ENCODE data around the gene LRRC4C. TPM values are rescaled to one million over a fixed set of nuclear protein-coding genes. Genes with fewer than 3 reads are reported as not detected.

The LRRC4C gene
- total and polyA plus RNA-seq, 4 donors: 0.10 to 0.93 (median 0.30) TPM

DNA sequence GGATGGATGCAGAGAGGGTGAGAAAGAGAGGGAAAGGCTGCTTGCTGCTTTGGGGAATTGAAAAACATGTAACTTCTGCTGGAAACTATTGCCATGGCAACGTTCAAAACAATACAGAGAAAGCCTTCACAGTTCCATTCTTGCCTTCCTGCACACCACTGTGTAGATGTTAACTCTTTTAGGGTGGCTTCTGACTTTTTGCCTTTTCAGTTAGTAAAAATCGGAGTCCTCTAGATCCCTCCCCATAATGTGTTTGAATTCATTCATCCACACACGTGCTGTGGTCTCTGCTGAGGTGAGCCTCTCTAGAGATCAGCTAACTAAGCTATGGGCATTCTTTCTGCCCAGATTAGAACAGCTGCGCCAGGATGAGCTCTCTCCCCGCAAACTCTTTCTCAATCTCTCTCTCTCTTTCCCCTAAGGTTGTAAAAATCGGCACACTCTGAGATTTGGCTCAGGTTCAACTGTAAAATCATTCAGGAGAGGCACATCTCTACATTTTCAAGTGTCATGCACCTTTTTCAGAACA lies 1178.3 kb downstream of the LRRC4C start (continued):
- TF ChIP-seq, protein P1, sequence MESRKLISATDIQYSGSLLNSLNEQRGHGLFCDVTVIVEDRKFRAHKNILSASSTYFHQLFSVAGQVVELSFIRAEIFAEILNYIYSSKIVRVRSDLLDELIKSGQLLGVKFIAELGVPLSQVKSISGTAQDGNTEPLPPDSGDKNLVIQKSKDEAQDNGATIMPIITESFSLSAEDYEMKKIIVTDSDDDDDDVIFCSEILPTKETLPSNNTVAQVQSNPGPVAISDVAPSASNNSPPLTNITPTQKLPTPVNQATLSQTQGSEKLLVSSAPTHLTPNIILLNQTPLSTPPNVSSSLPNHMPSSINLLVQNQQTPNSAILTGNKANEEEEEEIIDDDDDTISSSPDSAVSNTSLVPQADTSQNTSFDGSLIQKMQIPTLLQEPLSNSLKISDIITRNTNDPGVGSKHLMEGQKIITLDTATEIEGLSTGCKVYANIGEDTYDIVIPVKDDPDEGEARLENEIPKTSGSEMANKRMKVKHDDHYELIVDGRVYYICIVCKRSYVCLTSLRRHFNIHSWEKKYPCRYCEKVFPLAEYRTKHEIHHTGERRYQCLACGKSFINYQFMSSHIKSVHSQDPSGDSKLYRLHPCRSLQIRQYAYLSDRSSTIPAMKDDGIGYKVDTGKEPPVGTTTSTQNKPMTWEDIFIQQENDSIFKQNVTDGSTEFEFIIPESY (IDR thresholded peaks at IDR 0.05): no peak
- TF ChIP-seq, protein P2, sequence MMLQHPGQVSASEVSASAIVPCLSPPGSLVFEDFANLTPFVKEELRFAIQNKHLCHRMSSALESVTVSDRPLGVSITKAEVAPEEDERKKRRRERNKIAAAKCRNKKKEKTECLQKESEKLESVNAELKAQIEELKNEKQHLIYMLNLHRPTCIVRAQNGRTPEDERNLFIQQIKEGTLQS (IDR thresholded peaks at IDR 0.05): no peak
- TF ChIP-seq FOXA2 (IDR thresholded peaks at IDR 0.05): no peak

DNA sequence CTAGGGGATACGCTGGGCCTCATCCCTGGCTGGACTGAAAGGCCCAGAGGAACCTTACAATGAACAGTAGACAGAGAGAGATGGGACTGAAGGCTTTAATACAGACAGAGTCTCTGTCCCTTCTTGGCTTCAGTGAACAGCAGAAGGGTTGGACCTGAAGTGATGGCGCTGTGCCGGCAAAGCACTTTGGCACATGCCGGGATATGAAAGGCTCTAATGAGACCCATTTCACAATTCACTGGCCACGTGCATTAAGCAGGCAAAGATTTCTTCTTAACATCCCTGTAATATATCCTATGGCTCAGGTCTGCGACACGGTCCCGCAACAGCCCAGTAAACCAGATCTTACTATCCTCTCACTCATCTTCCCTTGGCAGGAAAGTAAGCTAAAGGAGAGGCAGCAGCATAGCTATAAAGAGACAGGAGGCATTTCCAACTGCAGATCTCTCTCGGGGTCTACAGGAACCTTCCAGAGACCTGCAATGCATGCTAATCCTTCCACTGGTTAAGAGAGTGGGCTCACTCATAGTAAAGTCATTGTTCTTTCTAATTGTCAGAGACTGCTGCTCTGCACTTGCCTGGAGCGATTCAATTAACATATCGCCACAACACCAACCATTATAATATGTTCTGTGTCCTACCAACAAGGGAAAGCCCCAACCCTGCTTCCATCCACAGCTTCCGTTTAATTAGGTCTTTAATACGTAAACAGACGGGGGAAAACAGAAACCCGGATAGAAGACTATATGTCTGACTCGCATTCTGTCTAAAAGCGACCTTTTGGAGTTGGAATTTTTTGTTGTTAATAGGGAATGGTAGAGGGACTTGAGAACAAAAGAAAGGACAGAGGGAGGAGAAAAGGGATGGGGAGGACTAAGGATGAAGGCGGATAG lies 1179.0 kb downstream of the LRRC4C start:
- Histone ChIP-seq H3K36me3 (ENCODE audit: control insufficient read depth in 4 of 4, insufficient read depth in 3 of 4, low read depth in 1 of 4, low read length in 3 of 4) (no peaks in the 10 kb centered on the region), H3K27me3 (ENCODE audit: control insufficient read depth in 4 of 4, insufficient read depth in 4 of 4, low read length in 3 of 4) (no peaks in the 10 kb centered on the region), H3K4me3 (ENCODE audit: low read depth in 1 of 3, low read length in 3 of 3) (no peak overlapping the region), H3K9me3 (ENCODE audit: control insufficient read depth in 4 of 4, low read length in 3 of 4) (no peaks in the 10 kb centered on the region), H3K4me1 (ENCODE audit: control insufficient read depth in 4 of 4, insufficient read depth in 4 of 4, low read length in 3 of 4) (no peaks in the 10 kb centered on the region), H3K27ac (ENCODE audit: low read depth in 1 of 2, low read length in 2 of 2) (no peak overlapping the region), H3K9ac (ENCODE audit: low read depth in 1 of 2, low read length in 2 of 2) (no peak overlapping the region)
- whole genome bisulfite sequencing: 76% methylated on average over 18 of the region's 18 CpGs
- DNase-seq (ENCODE audit: low spot score): no peak
- TF ChIP-seq, protein P3, sequence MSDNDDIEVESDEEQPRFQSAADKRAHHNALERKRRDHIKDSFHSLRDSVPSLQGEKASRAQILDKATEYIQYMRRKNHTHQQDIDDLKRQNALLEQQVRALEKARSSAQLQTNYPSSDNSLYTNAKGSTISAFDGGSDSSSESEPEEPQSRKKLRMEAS (IDR thresholded peaks at IDR 0.05): no peak
- TF ChIP-seq HNF4G (IDR thresholded peaks at IDR 0.05) (no peak), TAF1 (conservative IDR thresholded peaks at IDR 0.05) (no peak), RXRA (IDR thresholded peaks at IDR 0.05) (no peak), JUND (IDR thresholded peaks at IDR 0.05) (no peak), HNF4A (conservative IDR thresholded peaks at IDR 0.05) (no peak), NR2F2 (IDR thresholded peaks at IDR 0.05) (no peak), GABPA (IDR thresholded peaks at IDR 0.05 in 1 of 2, conservative IDR thresholded peaks at IDR 0.05 in 1 of 2) (no peak), FOXA2 (IDR thresholded peaks at IDR 0.05) (no peak), RAD21 (IDR thresholded peaks at IDR 0.05) (no peak), EGR1 (IDR thresholded peaks at IDR 0.05; ENCODE audit: low read depth in 2 of 2) (no peak), YY1 (IDR thresholded peaks at IDR 0.05) (no peak), FOXA1 (IDR thresholded peaks at IDR 0.05) (no peak), SP1 (IDR thresholded peaks at IDR 0.05) (no peak)
- TF ChIP-seq, protein P2 (IDR thresholded peaks at IDR 0.05): no peak
- TF ChIP-seq, protein P4, sequence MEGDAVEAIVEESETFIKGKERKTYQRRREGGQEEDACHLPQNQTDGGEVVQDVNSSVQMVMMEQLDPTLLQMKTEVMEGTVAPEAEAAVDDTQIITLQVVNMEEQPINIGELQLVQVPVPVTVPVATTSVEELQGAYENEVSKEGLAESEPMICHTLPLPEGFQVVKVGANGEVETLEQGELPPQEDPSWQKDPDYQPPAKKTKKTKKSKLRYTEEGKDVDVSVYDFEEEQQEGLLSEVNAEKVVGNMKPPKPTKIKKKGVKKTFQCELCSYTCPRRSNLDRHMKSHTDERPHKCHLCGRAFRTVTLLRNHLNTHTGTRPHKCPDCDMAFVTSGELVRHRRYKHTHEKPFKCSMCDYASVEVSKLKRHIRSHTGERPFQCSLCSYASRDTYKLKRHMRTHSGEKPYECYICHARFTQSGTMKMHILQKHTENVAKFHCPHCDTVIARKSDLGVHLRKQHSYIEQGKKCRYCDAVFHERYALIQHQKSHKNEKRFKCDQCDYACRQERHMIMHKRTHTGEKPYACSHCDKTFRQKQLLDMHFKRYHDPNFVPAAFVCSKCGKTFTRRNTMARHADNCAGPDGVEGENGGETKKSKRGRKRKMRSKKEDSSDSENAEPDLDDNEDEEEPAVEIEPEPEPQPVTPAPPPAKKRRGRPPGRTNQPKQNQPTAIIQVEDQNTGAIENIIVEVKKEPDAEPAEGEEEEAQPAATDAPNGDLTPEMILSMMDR (IDR thresholded peaks at IDR 0.05; ENCODE audit: low read depth, low read length, missing input control): no peak
- TF ChIP-seq, protein P1 (IDR thresholded peaks at IDR 0.05): no peak
- TF ChIP-seq, protein P5, sequence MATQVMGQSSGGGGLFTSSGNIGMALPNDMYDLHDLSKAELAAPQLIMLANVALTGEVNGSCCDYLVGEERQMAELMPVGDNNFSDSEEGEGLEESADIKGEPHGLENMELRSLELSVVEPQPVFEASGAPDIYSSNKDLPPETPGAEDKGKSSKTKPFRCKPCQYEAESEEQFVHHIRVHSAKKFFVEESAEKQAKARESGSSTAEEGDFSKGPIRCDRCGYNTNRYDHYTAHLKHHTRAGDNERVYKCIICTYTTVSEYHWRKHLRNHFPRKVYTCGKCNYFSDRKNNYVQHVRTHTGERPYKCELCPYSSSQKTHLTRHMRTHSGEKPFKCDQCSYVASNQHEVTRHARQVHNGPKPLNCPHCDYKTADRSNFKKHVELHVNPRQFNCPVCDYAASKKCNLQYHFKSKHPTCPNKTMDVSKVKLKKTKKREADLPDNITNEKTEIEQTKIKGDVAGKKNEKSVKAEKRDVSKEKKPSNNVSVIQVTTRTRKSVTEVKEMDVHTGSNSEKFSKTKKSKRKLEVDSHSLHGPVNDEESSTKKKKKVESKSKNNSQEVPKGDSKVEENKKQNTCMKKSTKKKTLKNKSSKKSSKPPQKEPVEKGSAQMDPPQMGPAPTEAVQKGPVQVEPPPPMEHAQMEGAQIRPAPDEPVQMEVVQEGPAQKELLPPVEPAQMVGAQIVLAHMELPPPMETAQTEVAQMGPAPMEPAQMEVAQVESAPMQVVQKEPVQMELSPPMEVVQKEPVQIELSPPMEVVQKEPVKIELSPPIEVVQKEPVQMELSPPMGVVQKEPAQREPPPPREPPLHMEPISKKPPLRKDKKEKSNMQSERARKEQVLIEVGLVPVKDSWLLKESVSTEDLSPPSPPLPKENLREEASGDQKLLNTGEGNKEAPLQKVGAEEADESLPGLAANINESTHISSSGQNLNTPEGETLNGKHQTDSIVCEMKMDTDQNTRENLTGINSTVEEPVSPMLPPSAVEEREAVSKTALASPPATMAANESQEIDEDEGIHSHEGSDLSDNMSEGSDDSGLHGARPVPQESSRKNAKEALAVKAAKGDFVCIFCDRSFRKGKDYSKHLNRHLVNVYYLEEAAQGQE (IDR thresholded peaks at IDR 0.05): no peak

Measured in liver (tissue), 9 donors.